Ovary (tissue), 3 donors: ENCODE results near the gene COPS8.

Experiments used
- EP300 ChIP-seq: sonication (generic); formaldehyde crosslinking; IDR thresholded peaks from one replicate; pipeline ENCODE4 v1.6.1; 2017; ENCODE audit warnings: antibody characterized with exemption
- POLR2A ChIP-seq: fragments of 450-650 bp; IDR thresholded peaks from one replicate; pipeline ENCODE4 v1.6.1; 2017; ENCODE audit warnings: antibody characterized with exemption, mild to moderate bottlenecking, moderate library complexity
- TF ChIP-seq, protein P1 (sequence below), 3 donors: fragments of 450-650 bp in 2 of 3; fragments of 200-600 bp in 1 of 3; IDR thresholded peaks; one replicate each; pipeline versions ENCODE4 v1.5.1 to v1.8.0; 2016 to 2022; ENCODE audit warnings: antibody characterized with exemption in 3 of 3, mild to moderate bottlenecking in 1 of 3
- donor health status: DM: no; HTN: no; CAD: no.

DNA sequence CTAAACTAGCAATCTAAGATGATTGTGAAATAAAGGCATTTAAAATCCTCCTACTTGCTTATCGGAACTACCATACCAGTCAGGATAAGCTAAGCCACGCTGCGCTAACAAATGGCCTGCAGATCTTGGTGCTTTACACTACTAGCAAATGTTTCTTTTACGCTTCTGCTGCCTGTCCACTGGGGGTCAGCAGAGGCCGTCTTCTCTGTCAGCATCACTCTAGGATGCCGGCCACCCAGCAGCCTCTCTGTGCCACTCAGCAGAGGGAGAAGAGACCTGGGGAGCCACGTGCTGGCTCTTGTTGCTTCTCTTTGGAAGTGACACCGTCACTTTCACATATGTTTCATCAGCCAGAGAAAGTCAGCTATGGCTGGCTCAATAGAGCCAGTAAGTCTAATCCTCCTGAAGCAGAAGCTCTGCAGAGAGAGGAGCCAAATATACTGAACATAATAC lies 36.6 kb downstream of the COPS8 start:
- TF ChIP-seq POLR2A (no peak), EP300 (no peak)
- TF ChIP-seq, protein P1, sequence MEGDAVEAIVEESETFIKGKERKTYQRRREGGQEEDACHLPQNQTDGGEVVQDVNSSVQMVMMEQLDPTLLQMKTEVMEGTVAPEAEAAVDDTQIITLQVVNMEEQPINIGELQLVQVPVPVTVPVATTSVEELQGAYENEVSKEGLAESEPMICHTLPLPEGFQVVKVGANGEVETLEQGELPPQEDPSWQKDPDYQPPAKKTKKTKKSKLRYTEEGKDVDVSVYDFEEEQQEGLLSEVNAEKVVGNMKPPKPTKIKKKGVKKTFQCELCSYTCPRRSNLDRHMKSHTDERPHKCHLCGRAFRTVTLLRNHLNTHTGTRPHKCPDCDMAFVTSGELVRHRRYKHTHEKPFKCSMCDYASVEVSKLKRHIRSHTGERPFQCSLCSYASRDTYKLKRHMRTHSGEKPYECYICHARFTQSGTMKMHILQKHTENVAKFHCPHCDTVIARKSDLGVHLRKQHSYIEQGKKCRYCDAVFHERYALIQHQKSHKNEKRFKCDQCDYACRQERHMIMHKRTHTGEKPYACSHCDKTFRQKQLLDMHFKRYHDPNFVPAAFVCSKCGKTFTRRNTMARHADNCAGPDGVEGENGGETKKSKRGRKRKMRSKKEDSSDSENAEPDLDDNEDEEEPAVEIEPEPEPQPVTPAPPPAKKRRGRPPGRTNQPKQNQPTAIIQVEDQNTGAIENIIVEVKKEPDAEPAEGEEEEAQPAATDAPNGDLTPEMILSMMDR (IDR thresholded peaks at IDR 0.05): peak in 2 of 3 donors; percentile 49 to 50
